ENCODE results near the gene BRIP1.

DNA sequence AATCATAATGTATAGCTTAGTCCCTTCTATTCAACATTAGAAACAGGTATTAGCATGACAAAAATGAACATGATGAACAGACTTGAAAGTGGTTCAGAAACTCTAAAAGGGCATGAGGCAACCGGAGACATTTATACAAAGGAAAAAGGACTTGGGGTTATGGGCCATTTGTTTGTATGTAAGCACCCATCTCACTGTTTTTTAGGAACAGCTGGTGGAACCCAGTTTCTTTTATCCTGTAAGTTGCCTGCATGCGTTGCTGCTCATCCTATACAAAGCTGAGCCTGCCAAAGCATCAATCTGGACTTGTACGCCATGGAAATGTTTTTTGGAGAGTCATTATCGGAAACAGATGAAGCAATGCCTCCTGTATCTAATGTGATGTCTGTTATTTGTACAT, 200.0 kb downstream of the BRIP1 start:
- TF ChIP-seq ZNF212 (CRISPR knock-in tag; IDR thresholded peaks at IDR 0.05) (no peak), DDX20 (tag; IDR thresholded peaks at IDR 0.05; ENCODE audit: low read depth) (no peak), POLR2A (conservative IDR thresholded peaks at IDR 0.05) (no peak), ERF (CRISPR knock-in tag; IDR thresholded peaks at IDR 0.05) (no peak), NFIC (IDR thresholded peaks at IDR 0.05) (no peak), PTBP1 (IDR thresholded peaks at IDR 0.05; ENCODE audit: low read depth, low read length) (no peak), KDM4B (IDR thresholded peaks at IDR 0.05; ENCODE audit: borderline replicate concordance in 2 of 2, low read depth in 1 of 2) (no peak), PCBP1 (IDR thresholded peaks at IDR 0.05; ENCODE audit: low read depth, low read length, poor library complexity, severe bottlenecking) (no peak)
- TF ChIP-seq, protein P1, sequence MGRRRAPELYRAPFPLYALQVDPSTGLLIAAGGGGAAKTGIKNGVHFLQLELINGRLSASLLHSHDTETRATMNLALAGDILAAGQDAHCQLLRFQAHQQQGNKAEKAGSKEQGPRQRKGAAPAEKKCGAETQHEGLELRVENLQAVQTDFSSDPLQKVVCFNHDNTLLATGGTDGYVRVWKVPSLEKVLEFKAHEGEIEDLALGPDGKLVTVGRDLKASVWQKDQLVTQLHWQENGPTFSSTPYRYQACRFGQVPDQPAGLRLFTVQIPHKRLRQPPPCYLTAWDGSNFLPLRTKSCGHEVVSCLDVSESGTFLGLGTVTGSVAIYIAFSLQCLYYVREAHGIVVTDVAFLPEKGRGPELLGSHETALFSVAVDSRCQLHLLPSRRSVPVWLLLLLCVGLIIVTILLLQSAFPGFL (CRISPR knock-in tag; IDR thresholded peaks at IDR 0.05): no peak
- TF ChIP-seq, protein P2, sequence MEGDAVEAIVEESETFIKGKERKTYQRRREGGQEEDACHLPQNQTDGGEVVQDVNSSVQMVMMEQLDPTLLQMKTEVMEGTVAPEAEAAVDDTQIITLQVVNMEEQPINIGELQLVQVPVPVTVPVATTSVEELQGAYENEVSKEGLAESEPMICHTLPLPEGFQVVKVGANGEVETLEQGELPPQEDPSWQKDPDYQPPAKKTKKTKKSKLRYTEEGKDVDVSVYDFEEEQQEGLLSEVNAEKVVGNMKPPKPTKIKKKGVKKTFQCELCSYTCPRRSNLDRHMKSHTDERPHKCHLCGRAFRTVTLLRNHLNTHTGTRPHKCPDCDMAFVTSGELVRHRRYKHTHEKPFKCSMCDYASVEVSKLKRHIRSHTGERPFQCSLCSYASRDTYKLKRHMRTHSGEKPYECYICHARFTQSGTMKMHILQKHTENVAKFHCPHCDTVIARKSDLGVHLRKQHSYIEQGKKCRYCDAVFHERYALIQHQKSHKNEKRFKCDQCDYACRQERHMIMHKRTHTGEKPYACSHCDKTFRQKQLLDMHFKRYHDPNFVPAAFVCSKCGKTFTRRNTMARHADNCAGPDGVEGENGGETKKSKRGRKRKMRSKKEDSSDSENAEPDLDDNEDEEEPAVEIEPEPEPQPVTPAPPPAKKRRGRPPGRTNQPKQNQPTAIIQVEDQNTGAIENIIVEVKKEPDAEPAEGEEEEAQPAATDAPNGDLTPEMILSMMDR (IDR thresholded peaks at IDR 0.05 in 2 of 3, conservative IDR thresholded peaks at IDR 0.05 in 1 of 3; ENCODE audit: insufficient read depth in 2 of 3, low read depth in 1 of 3, low read length in 3 of 3): no peak
- TF ChIP-seq, protein P3, sequence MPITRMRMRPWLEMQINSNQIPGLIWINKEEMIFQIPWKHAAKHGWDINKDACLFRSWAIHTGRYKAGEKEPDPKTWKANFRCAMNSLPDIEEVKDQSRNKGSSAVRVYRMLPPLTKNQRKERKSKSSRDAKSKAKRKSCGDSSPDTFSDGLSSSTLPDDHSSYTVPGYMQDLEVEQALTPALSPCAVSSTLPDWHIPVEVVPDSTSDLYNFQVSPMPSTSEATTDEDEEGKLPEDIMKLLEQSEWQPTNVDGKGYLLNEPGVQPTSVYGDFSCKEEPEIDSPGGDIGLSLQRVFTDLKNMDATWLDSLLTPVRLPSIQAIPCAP (CRISPR knock-in tag; IDR thresholded peaks at IDR 0.05; ENCODE audit: borderline replicate concordance): no peak
